K562 (cell line): ENCODE data around the gene CAMK2D. TPM values are rescaled to one million over a fixed set of nuclear protein-coding genes. Genes with fewer than 3 reads are reported as not detected.

Experiments used
- BACH1 ChIP-seq: fragments of 200-800 bp; sonication (Bioruptor generic); IDR thresholded peaks from 2 replicates; pipeline ENCODE4 v1.6.1; 2016; ENCODE audit warnings: missing genetic modification characterization, missing compliant biosample characterization
- EWSR1 ChIP-seq: fragments of 450-650 bp; IDR thresholded peaks from 2 replicates; pipeline ENCODE4 v1.6.1; 2018; ENCODE audit warnings: borderline replicate concordance, mild to moderate bottlenecking, low read depth, moderate library complexity; ENCODE audit not compliant: partially characterized antibody
- GABPB1 ChIP-seq: sonication (generic); formaldehyde crosslinking; IDR thresholded peaks from 2 replicates; pipeline ENCODE4 v1.8.0; 2022; ENCODE audit warnings: mild to moderate bottlenecking, missing genetic modification reagents
- GTF2F1 ChIP-seq: IDR thresholded peaks from 2 replicates; pipeline ENCODE4 v1.6.1; 2011; ENCODE audit warnings: low read depth, low read length, improper control_type of control experiment
- KAT2B ChIP-seq: IDR thresholded peaks from one replicate; pipeline ENCODE4 v1.6.1; 2012; ENCODE audit warnings: low read depth, mild to moderate bottlenecking, control low read depth, inconsistent platforms, low read length, moderate library complexity
- KLF16 ChIP-seq: IDR thresholded peaks from 2 replicates; pipeline ENCODE4 v1.6.1; 2016; ENCODE audit warnings: antibody characterized with exemption
- MAZ ChIP-seq, 2 experiments: fragments of 450-650 bp in 1 of 2; sonication (generic) in 1 of 2; formaldehyde crosslinking; IDR thresholded peaks in 1 of 2; conservative IDR thresholded peaks in 1 of 2; 2 replicates each; pipeline versions ENCODE4 v1.4.0 to v1.5.0; 2020; ENCODE audit warnings: mild to moderate bottlenecking in 1 of 2, missing genetic modification reagents in 1 of 2
- MXI1 ChIP-seq: IDR thresholded peaks from 2 replicates; pipeline ENCODE4 v1.6.1; 2011; ENCODE audit warnings: low read depth, mild to moderate bottlenecking, improper control_type of control experiment, low read length
- OTX1 ChIP-seq: fragments of 450-650 bp; formaldehyde crosslinking; IDR thresholded peaks from 2 replicates; pipeline ENCODE4 v1.4.0; 2022; ENCODE audit warnings: mild to moderate bottlenecking
- PCBP2 ChIP-seq: fragments of 200-400 bp; formaldehyde crosslinking; IDR thresholded peaks from 2 replicates; pipeline ENCODE4 v1.6.1; 2018; ENCODE audit warnings: low read length, low read depth, mild to moderate bottlenecking, moderate library complexity; ENCODE audit not compliant: poor library complexity, severe bottlenecking
- ZBTB33 ChIP-seq: sonication (generic); formaldehyde crosslinking; IDR thresholded peaks from 2 replicates; pipeline ENCODE4 v1.8.1; 2023; ENCODE audit warnings: mild to moderate bottlenecking, missing genetic modification reagents
- ZC3H8 ChIP-seq: fragments of 450-650 bp; IDR thresholded peaks from 2 replicates; pipeline ENCODE4 v1.6.1; 2017
- ZNF518B ChIP-seq: fragments of 250-450 bp; sonication (Bioruptor Pico); IDR thresholded peaks from 2 replicates; pipeline ENCODE4 v1.5.0; 2021; ENCODE audit warnings: mild to moderate bottlenecking, moderate library complexity
- ZNF584 ChIP-seq: fragments of 200-800 bp; sonication (Bioruptor generic); IDR thresholded peaks from 2 replicates; pipeline ENCODE4 v1.6.1; 2016; ENCODE audit warnings: low read depth, mild to moderate bottlenecking, missing genetic modification characterization, missing compliant biosample characterization
- ZNF589 ChIP-seq: fragments of 200-800 bp; sonication (Bioruptor generic); IDR thresholded peaks from 2 replicates; pipeline ENCODE4 v1.6.1; 2016; ENCODE audit warnings: low read depth, missing genetic modification characterization, missing compliant biosample characterization
- ZNF75A ChIP-seq: fragments of 450-650 bp; formaldehyde crosslinking; IDR thresholded peaks from 2 replicates; pipeline ENCODE4 v1.4.0; 2020; ENCODE audit warnings: mild to moderate bottlenecking
- polyA plus RNA-seq, 8 experiments: library from polyadenylated mRNA; depleted of rRNA in 4 of 8; stranded (reverse) in 5 of 8; unstranded in 3 of 8; fragments of >200 nt; fragmentation: Nextera tagmentation in 2 of 8; fragmentation: Illumina TruSeq in 1 of 8; extraction: Ambion mirVana in 2 of 8; extraction: Trizol in 1 of 8; gene quantifications; 2 replicates each; pipeline versions ENCODE4 v1.2.1 to v1.2.3, GENCODE V29; 2011 to 2014; ENCODE audit warnings: inconsistent platforms in 1 of 8, missing spikeins in 1 of 8
- total RNA-seq, 7 experiments: library from RNA; depleted of rRNA in 6 of 7; stranded (reverse); fragments of >200 nt in 6 of 7; fragmentation: Illumina TruSeq in 2 of 7; extraction: Trizol in 2 of 7; gene quantifications; 2 replicates each; pipeline versions ENCODE4 v1.2.1 to v1.2.3, GENCODE V29; 2011 to 2021; ENCODE audit warnings: low replicate concordance in 1 of 7
- TF ChIP-seq, protein P1 (sequence below): sonication (generic); formaldehyde crosslinking; IDR thresholded peaks from 2 replicates; pipeline ENCODE4 v1.8.1; 2023; ENCODE audit warnings: missing genetic modification reagents, mild to moderate bottlenecking, borderline replicate concordance

The CAMK2D gene
- total and polyA plus RNA-seq, 9 of the 15 experiments (the other 6 are each of a cell fraction or from before 2014, with no cell fraction given) = 0.01 to 0.33 (median 0.04) TPM; not detected in 2

- TF ChIP-seq ZBTB33 (CRISPR knock-in tag) (no peak), GTF2F1 (no peak), MXI1 (no peak), KLF16 (no peak), EWSR1 (no peak), ZNF584 (CRISPR knock-in tag) (no peak), GABPB1 (CRISPR knock-in tag) (no peak), ZNF75A (CRISPR knock-in tag) (no peak), PCBP2 (no peak), ZNF589 (CRISPR knock-in tag) (no peak), ZC3H8 (no peak), BACH1 (tag) (no peak), OTX1 (CRISPR knock-in tag) (no peak), KAT2B (no peak), ZNF518B (no peak), MAZ (CRISPR knock-in tag; conservative IDR thresholded peaks at IDR 0.05 in 1 of 2, IDR thresholded peaks at IDR 0.05 in 1 of 2) (no peak)
- TF ChIP-seq, protein P1, sequence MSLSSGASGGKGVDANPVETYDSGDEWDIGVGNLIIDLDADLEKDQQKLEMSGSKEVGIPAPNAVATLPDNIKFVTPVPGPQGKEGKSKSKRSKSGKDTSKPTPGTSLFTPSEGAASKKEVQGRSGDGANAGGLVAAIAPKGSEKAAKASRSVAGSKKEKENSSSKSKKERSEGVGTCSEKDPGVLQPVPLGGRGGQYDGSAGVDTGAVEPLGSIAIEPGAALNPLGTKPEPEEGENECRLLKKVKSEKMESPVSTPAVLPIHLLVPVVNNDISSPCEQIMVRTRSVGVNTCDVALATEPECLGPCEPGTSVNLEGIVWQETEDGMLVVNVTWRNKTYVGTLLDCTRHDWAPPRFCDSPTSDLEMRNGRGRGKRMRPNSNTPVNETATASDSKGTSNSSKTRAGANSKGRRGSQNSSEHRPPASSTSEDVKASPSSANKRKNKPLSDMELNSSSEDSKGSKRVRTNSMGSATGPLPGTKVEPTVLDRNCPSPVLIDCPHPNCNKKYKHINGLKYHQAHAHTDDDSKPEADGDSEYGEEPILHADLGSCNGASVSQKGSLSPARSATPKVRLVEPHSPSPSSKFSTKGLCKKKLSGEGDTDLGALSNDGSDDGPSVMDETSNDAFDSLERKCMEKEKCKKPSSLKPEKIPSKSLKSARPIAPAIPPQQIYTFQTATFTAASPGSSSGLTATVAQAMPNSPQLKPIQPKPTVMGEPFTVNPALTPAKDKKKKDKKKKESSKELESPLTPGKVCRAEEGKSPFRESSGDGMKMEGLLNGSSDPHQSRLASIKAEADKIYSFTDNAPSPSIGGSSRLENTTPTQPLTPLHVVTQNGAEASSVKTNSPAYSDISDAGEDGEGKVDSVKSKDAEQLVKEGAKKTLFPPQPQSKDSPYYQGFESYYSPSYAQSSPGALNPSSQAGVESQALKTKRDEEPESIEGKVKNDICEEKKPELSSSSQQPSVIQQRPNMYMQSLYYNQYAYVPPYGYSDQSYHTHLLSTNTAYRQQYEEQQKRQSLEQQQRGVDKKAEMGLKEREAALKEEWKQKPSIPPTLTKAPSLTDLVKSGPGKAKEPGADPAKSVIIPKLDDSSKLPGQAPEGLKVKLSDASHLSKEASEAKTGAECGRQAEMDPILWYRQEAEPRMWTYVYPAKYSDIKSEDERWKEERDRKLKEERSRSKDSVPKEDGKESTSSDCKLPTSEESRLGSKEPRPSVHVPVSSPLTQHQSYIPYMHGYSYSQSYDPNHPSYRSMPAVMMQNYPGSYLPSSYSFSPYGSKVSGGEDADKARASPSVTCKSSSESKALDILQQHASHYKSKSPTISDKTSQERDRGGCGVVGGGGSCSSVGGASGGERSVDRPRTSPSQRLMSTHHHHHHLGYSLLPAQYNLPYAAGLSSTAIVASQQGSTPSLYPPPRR (CRISPR knock-in tag) = no peak
These were observed 869 bp upstream of the CAMK2D start (continued) for GRCh38 chr4:113762186-113763028.
